Trophoblast cell (in vitro differentiated cells and primary cell): ENCODE results near the gene ARHGAP40.

Experiments
- DNase-seq, 2 donors: peaks; one replicate each; pipeline ENCODE4 v3.0.0-alpha.2; 2016
- H2AFZ ChIP-seq: 2 replicates; pipeline ENCODE4 v1.6.1; 2013; ENCODE audit warnings: low read length, moderate library complexity, mild to moderate bottlenecking; ENCODE audit not compliant: insufficient read depth, poor library complexity
- H2AK5ac ChIP-seq: 2 replicates; pipeline ENCODE4 v1.6.1; 2013; ENCODE audit warnings: mild to moderate bottlenecking, low read length
- H2BK120ac ChIP-seq: 2 replicates; pipeline ENCODE4 v1.6.1; 2013; ENCODE audit warnings: low read length, mild to moderate bottlenecking, moderate library complexity; ENCODE audit not compliant: insufficient read depth, poor library complexity
- H2BK12ac ChIP-seq: 2 replicates; pipeline ENCODE4 v1.6.1; 2013; ENCODE audit warnings: mild to moderate bottlenecking, low read length, moderate library complexity
- H2BK5ac ChIP-seq: 2 replicates; pipeline ENCODE4 v1.6.1; 2013; ENCODE audit warnings: low read length, low read depth, moderate library complexity, mild to moderate bottlenecking; ENCODE audit not compliant: poor library complexity
- H3K14ac ChIP-seq: 2 replicates; pipeline ENCODE4 v1.6.1; 2013; ENCODE audit warnings: mild to moderate bottlenecking, low read length
- H3K18ac ChIP-seq: 2 replicates; pipeline ENCODE4 v1.6.1; 2013; ENCODE audit warnings: mild to moderate bottlenecking, low read length
- H3K23ac ChIP-seq: 2 replicates; pipeline ENCODE4 v1.6.1; 2013; ENCODE audit warnings: low read length
- H3K27ac ChIP-seq: 2 replicates; pipeline ENCODE4 v1.5.1; 2013; ENCODE audit warnings: low read depth, mild to moderate bottlenecking, inconsistent platforms, low read length, moderate library complexity
- H3K27me3 ChIP-seq: 2 replicates; pipeline ENCODE4 v1.6.1; 2013; ENCODE audit warnings: inconsistent platforms, mild to moderate bottlenecking, low read length, moderate library complexity; ENCODE audit not compliant: insufficient read depth
- H3K36me3 ChIP-seq, 2 experiments: 1 replicate in 1 of 2; 2 replicates in 1 of 2; pipeline ENCODE4 v1.6.1; 2013; ENCODE audit warnings: low read length in 2 of 2, mild to moderate bottlenecking in 2 of 2, moderate library complexity in 1 of 2; ENCODE audit not compliant: insufficient read depth in 2 of 2, control insufficient read depth in 1 of 2
- H3K4ac ChIP-seq: 2 replicates; pipeline ENCODE4 v1.6.1; 2013; ENCODE audit warnings: low read depth, mild to moderate bottlenecking, low read length, moderate library complexity
- H3K4me1 ChIP-seq, 2 experiments: 1 replicate in 1 of 2; 2 replicates in 1 of 2; pipeline ENCODE4 v1.6.1; 2013; ENCODE audit warnings: low read length in 2 of 2, mild to moderate bottlenecking in 2 of 2, moderate library complexity in 1 of 2; ENCODE audit not compliant: insufficient read depth in 2 of 2, control insufficient read depth in 1 of 2
- H3K4me2 ChIP-seq: 2 replicates; pipeline ENCODE4 v1.6.1; 2013; ENCODE audit warnings: inconsistent platforms, mild to moderate bottlenecking, low read length, moderate library complexity
- H3K4me3 ChIP-seq: 2 replicates; pipeline ENCODE4 v1.5.1; 2013; ENCODE audit warnings: mild to moderate bottlenecking, low read depth, low read length, inconsistent platforms
- H3K79me1 ChIP-seq: one replicate; pipeline ENCODE4 v1.6.1; 2013; ENCODE audit warnings: low read length
- H3K79me2 ChIP-seq: 2 replicates; pipeline ENCODE4 v1.6.1; 2013; ENCODE audit warnings: low read length, mild to moderate bottlenecking; ENCODE audit not compliant: control insufficient read depth, insufficient read depth, poor library complexity
- H3K9ac ChIP-seq: 2 replicates; pipeline ENCODE4 v1.6.1; 2013; ENCODE audit warnings: mild to moderate bottlenecking, low read length
- H3K9me3 ChIP-seq: 2 replicates; pipeline ENCODE4 v1.6.1; 2013; ENCODE audit warnings: low read depth, mild to moderate bottlenecking, control low read depth, inconsistent platforms, low read length; ENCODE audit not compliant: insufficient read depth
- H4K12ac ChIP-seq: 2 replicates; pipeline ENCODE4 v1.6.1; 2013; ENCODE audit warnings: low read depth, mild to moderate bottlenecking, low read length, moderate library complexity
- H4K8ac ChIP-seq: 2 replicates; pipeline ENCODE4 v1.6.1; 2013; ENCODE audit warnings: low read depth, mild to moderate bottlenecking, low read length, moderate library complexity
- H4K91ac ChIP-seq: one replicate; pipeline ENCODE4 v1.6.1; 2013; ENCODE audit warnings: low read depth, mild to moderate bottlenecking, low read length, moderate library complexity
- WGBS: extraction: QIAGEN DNeasy Blood & Tissue Kit; methylation state at CpG from one replicate; pipeline ENCODE4 v1.1.7; 2013; ENCODE audit warnings: missing lambda C conversion rate; ENCODE audit not compliant: insufficient read length, insufficient coverage; ENCODE audit errors: extremely low coverage; 5-methylcytosine and 5-hydroxymethylcytosine counted together

The ARHGAP40 gene

GRCh38 chr20:38665506-38666285 lies 64.1 kb downstream of the ARHGAP40 start:
- no peak overlapping the region for H4K12ac ChIP-seq
- no peak overlapping the region for H2AK5ac ChIP-seq
- H4K91ac ChIP-seq: no peak overlapping the region
- no peak overlapping the region for H2BK12ac ChIP-seq
- no peak overlapping the region for H3K23ac ChIP-seq
- DNase-seq: no peak
- H3K4me2 ChIP-seq: no peak overlapping the region
- H3K4ac ChIP-seq: no peak overlapping the region
- H3K27me3 ChIP-seq: no peaks in the 10 kb centered on the region
- no peaks in the 10 kb centered on the region for H3K36me3 ChIP-seq
- H3K27ac ChIP-seq: no peak overlapping the region
- no peaks in the 10 kb centered on the region for H3K79me1 ChIP-seq
- no CpG with 5 or more reads among the region's 11 CpGs for WGBS
- no peaks in the 10 kb centered on the region for H3K79me2 ChIP-seq
- H4K8ac ChIP-seq: no peak overlapping the region
- H3K18ac ChIP-seq: no peak overlapping the region
- no peak overlapping the region for H3K9ac ChIP-seq
- H3K4me1 ChIP-seq: no peaks in the 10 kb centered on the region
- no peak overlapping the region for H2BK5ac ChIP-seq
- no peak overlapping the region for H3K14ac ChIP-seq
- no peak overlapping the region for H2AFZ ChIP-seq
- no peak overlapping the region for H2BK120ac ChIP-seq
- peaks cover 3% of the 10 kb centered on the region for H3K9me3 ChIP-seq
- no peak overlapping the region for H3K4me3 ChIP-seq

GRCh38 chr20:38667417-38667956 lies 65.9 kb downstream of the ARHGAP40 start:
- no CpG with 5 or more reads among the region's 6 CpGs for WGBS
- no peak overlapping the region for H3K23ac ChIP-seq
- H4K12ac ChIP-seq: no peak overlapping the region
- H2BK5ac ChIP-seq: no peak overlapping the region
- H3K14ac ChIP-seq: no peak overlapping the region
- H3K79me1 ChIP-seq: no peaks in the 10 kb centered on the region
- no peak overlapping the region for H4K8ac ChIP-seq
- no peaks in the 10 kb centered on the region for H3K79me2 ChIP-seq
- H2BK12ac ChIP-seq: no peak overlapping the region
- H2AFZ ChIP-seq: no peak overlapping the region
- no peaks in the 10 kb centered on the region for H3K4me1 ChIP-seq
- H3K9ac ChIP-seq: no peak overlapping the region
- no peak overlapping the region for H3K18ac ChIP-seq
- DNase-seq: no peak
- H4K91ac ChIP-seq: no peak overlapping the region
- H2BK120ac ChIP-seq: no peak overlapping the region
- H3K4me2 ChIP-seq: no peak overlapping the region
- no peak overlapping the region for H2AK5ac ChIP-seq
- H3K4me3 ChIP-seq: no peak overlapping the region
- H3K36me3 ChIP-seq: no peaks in the 10 kb centered on the region
- no peak overlapping the region for H3K27ac ChIP-seq
- H3K4ac ChIP-seq: no peak overlapping the region
- peaks cover under 1% of the 10 kb centered on the region for H3K27me3 ChIP-seq
- H3K9me3 ChIP-seq: peaks cover 3% of the 10 kb centered on the region

- Histone ChIP-seq H2BK5ac (no peak overlapping the region), H2AFZ (no peak overlapping the region), H3K4me2 (no peak overlapping the region), H3K23ac (no peak overlapping the region), H2BK120ac (no peak overlapping the region), H3K4me1 (peaks cover 8% of the 10 kb centered on the region in 2 experiments), H3K14ac (no peak overlapping the region), H3K79me1 (peaks cover 2% of the 10 kb centered on the region), H3K27me3 (peaks cover 4% of the 10 kb centered on the region), H3K18ac (no peak overlapping the region), H4K12ac (no peak overlapping the region), H2AK5ac (no peak overlapping the region), H2BK12ac (no peak overlapping the region), H3K36me3 (no peaks in the 10 kb centered on the region), H3K4ac (no peak overlapping the region), H3K27ac (no peak overlapping the region), H3K79me2 (peaks cover 2% of the 10 kb centered on the region), H4K91ac (no peak overlapping the region), H4K8ac (no peak overlapping the region), H3K9me3 (peaks cover under 1% of the 10 kb centered on the region), H3K9ac (no peak overlapping the region), H3K4me3 (no peak overlapping the region)
- DNase-seq: no peak
These were observed 68.1 kb downstream of the ARHGAP40 start for GRCh38 chr20:38669688-38670087.

GRCh38 chr20:38670786-38671185 lies 69.2 kb downstream of the ARHGAP40 start:
- no peak overlapping the region for H2BK12ac ChIP-seq
- no peak for DNase-seq

More at GRCh38 chr20:38670786-38671185, 69.2 kb downstream of the ARHGAP40 start:
- no peak overlapping the region for H3K9ac ChIP-seq
- H3K27ac ChIP-seq: no peak overlapping the region
- no peak overlapping the region for H3K4me3 ChIP-seq
- H3K36me3 ChIP-seq: no peaks in the 10 kb centered on the region
- H3K27me3 ChIP-seq: peaks cover 4% of the 10 kb centered on the region
- H3K4me1 ChIP-seq: peaks cover 8% of the 10 kb centered on the region in 2 experiments
- no CpG with 5 or more reads among the region's 3 CpGs for WGBS
- no peak overlapping the region for H2BK120ac ChIP-seq
- H4K12ac ChIP-seq: no peak overlapping the region
- H3K79me2 ChIP-seq: peaks cover 2% of the 10 kb centered on the region
- no peak overlapping the region for H2BK5ac ChIP-seq
- no peak overlapping the region for H3K14ac ChIP-seq
- H3K18ac ChIP-seq: no peak overlapping the region
- no peak overlapping the region for H2AFZ ChIP-seq
- H3K4ac ChIP-seq: no peak overlapping the region
- H4K8ac ChIP-seq: no peak overlapping the region
- no peak overlapping the region for H2AK5ac ChIP-seq
- H4K91ac ChIP-seq: no peak overlapping the region
- no peak overlapping the region for H3K4me2 ChIP-seq
- H3K9me3 ChIP-seq: peaks cover 2% of the 10 kb centered on the region
- H3K79me1 ChIP-seq: peaks cover 2% of the 10 kb centered on the region
- no peak overlapping the region for H3K23ac ChIP-seq
